CD1c-positive myeloid dendritic cell (primary cell): ENCODE results near the gene CCDC57.
"Not testable (repeated sequence)": the region's sequence is repeated elsewhere in the genome, so short reads cannot be mapped to it uniquely, and the experiment has no call there.

Experiments
- DNase-seq: peaks from one replicate; pipeline ENCODE4 v3.0.0-alpha.2; 2016; ENCODE audit errors: extremely low spot score

CCDC57 gene

DNA sequence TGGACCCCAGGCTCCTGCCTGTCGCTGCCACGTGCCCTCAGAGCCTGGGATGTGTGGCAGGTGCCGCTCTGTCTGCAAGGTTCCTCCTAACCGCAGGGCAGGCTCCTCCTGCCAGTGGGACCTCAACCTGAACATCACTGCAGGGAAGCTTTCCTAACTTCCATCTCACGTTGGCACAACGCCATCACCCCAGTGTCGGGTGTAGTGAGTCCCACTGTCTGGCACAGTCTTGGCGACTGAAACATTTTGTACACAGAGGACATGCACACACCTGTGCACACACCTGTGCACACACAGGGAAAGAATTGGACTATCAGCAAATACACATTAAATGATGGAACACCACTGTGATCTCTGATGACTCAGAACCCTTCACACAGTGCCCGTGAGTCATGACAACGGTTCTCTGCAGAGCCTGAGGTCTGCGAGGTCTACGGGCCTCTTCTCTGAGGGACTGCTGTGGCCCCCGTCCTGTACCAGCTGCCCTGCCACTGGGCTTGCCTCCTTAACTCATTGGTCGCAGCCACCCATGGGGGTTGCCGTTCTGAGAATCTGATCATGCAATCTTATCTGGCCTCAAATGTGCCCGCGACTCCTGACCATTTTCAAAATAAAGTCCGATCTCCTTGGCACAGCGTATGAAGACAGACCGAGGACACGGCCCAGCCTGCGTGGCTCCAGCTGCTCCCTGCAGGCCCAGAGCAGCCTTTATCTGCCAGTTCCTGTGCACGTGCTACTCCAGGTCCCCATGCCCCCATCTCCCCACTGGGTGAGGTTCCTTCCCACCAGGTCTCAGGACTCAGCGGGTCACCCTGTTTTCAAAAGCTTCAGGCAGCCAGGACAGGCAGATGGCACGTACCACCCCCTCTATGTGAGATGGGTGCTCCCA, 7.6 kb downstream of the CCDC57 start:
- DNase-seq = no peak

DNA sequence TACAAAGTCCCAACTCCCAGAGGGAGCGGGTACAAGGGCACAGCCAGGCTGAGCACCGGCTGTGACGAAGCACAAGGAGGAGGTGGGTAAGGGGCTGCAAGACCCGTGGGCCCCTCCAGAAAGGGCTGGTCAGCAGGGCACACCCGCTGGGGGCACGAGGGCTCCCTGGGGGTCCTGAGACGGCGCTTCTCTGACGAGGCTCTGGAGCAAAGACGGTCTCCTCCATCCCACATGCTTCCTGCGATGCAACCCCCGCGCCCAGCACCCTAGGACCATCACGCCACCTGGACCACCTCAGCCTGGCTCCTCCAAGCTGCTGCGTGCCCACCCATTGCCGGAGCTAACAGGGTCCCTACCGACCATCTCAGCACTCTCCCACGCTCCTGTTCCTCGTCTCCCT, 8.7 kb downstream of the CCDC57 start:
- no peak for DNase-seq

DNA sequence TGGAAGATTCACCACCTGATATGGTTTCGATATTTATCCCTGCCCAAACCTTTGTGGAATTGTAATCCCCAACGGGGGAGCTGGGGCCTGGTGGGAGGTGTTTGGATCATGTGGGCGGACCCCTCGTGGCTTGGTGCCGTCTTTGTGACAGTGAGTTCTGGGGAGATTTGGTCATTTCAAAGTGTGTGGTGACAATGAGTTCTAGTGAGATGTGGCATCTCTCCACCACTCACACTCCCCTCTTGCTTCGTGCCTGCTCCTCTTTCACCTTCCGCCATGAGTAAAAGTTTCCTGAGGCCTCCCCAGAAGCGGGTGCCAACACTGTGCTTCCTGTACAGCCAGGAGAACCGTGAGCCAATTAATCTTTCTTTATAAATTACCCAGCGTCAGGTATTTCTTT, 9.7 kb downstream of the CCDC57 start:
- DNase-seq = no peak

GRCh38 chr17:82201498-82201910, 11.1 kb downstream of the CCDC57 start:
- DNase-seq = no peak

DNA sequence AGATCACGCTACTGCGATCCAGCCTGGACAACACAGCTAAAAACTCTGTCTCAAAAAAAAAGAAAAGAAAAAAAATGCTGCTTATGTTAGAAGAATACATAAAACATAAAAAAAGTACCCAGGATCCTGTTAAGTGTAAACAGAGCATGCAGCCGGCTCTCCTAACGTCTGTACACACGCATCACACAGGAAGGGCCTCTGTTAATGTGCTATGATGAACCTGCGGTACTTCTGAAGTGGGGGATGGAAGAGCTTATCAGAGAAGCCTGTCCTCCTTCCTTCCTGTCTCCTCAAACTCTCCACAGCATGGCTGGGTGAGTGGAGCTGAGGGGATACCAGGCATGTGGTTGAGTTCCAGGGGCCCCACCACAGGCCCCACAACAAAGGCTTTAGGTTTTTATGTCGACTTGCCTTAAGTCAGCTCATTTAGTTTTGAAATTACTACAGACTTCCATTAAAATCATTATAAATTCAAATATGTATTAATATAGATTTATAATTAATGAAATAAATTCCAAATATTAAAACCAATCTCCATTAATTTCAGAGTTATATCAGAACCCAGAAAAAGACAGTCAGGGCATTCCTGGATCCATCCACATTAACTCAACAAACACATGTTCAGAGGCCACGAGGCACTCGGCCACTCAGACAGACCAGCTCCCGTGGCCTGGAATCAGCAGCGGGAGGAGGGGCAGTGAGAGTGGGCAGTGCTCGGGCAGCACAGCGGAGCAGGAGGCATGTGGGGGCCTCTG, 11.7 kb downstream of the CCDC57 start:
- no peak for DNase-seq

DNA sequence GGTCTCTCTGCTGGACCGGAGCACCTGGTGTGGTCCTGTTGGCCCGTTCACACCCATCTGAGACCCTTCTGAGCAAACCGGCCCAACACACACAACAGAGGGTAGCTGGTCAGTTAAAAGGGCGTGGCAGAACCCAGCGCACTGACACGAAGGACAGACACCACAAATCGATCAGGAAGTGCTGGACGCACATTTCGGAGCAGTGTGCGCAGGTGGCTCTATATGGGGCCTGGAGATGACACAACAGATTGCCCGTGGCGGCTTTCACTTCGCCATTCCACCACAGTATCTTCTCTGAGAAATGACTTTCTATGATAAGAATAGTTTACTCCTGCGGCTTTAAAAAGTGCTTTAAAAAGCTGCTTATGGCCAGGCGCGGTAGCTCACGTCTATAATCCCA, 12.5 kb downstream of the CCDC57 start:
- no peak for DNase-seq

GRCh38 chr17:82199496-82199895, 13.1 kb downstream of the CCDC57 start:
- no peak for DNase-seq

- no peak for DNase-seq
Measured at GRCh38 chr17:82198092-82198491, 14.6 kb downstream of the CCDC57 start.

- DNase-seq = no peak
Measured at GRCh38 chr17:82195675-82196672, 16.7 kb downstream of the CCDC57 start.

- DNase-seq = no peak
Measured at GRCh38 chr17:82194765-82195164, 17.9 kb downstream of the CCDC57 start.

DNA sequence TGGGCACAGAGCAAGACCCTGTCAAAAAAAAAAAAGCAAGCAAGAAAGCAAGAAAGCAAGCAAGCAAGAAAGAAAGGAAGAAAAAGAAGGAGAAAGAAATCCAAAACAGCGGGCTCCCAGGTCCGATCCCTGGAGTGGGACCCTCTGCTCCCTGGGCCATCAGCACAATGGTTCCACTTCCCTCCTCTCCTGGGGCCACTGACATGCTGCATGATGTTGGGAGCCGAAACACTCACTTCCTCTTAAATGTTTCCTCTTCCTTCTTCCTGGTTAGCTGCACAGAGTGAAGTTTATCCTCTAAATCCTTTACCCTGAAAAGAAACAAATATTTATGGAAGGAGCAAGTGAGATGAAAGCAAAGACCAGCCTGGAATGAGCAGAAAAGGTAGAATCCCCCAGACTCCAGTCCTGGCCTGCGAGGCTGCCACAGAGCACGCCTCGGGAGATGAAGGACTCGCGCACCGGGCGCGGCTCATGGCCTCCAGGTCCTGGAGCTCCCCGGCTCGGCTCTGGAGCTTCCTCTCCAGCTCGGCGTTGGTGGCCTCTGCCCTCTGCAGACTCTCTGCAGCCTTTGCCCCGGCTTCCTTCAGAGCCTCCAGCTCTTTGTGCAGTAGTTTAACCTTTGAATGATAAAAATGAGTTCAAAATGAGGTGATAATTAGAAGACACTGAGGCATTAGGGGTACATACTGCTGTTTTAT, 19.0 kb downstream of the CCDC57 start:
- DNase-seq = peak; percentile 75

DNA sequence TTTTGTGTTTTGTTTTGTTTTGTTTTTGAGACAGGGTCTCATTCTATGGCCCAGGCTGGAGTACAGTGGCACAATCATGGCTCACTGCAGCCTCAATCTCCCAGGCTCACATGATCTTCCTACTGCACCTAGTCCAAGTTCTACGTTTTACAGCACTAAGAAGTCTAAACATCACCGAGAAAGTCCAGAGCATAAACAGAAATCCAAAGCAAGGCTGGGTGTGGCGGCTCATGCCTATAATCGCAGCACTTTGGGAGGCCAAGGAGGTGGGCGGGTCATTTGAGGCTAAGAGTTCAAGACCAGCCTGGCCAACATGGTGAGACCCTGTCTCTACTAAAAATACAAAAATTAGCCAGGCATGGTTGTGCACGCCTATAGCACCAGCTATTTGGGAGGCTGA, 19.6 kb downstream of the CCDC57 start:
- DNase-seq = not testable (repeated sequence)

- DNase-seq = no peak
Measured at GRCh38 chr17:82188001-82188961, 24.4 kb downstream of the CCDC57 start.

DNA sequence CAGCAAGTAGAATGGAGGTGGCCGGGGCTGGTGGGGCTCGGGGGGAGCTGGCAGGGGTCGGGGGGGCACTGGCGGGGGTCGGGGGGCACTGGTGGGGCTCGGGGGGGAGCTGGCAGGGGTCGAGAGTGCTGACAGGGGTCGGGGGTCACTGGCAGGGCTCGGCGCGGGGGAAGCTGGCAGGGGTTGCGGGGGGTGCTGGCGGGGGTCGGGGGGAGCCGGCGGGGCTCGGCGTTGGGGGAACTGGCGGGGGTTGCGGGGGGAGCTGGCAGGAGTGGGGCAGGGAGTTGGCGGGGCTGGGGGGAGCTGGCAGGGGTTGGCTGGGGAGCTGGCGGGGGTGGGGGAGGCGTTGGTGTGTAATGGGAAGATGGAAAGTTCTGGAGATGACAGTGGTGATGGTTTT, 25.1 kb downstream of the CCDC57 start:
- DNase-seq = no peak

DNA sequence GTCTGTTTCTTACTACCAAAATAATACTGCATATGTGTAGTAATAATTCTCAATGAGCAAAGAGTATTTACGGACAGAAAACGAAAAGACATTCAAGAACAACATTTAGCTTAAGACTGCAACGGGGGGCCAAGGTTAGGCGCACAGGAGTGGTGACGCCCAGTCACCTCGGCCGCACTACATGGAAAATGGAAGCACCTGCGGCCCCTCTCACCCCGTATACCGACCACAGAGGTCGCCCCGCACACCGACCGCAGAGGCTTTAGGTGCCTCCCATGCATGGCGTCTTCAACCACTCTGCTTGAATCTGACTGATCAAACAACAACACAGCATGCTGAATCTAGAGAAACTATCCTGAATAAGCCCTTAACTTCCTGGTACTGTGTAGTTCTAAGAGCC, 26.4 kb downstream of the CCDC57 start:
- no peak for DNase-seq

- DNase-seq = no peak
Measured at GRCh38 chr17:82184761-82185160, 27.9 kb downstream of the CCDC57 start.

GRCh38 chr17:82180776-82181528, 31.7 kb downstream of the CCDC57 start:
- no peak for DNase-seq

GRCh38 chr17:82179946-82180475, 32.6 kb downstream of the CCDC57 start:
- DNase-seq = no peak

- DNase-seq = no peak
Measured at GRCh38 chr17:82179412-82179811, 33.2 kb downstream of the CCDC57 start.
